ENCODE data around the gene PRLR.

Gene PRLR

GRCh38 chr5:35047785-35048404, 182.4 kb downstream of the PRLR start, which contains the start of gene AGXT2:
Gene AGXT2, minus strand, starts transcription at chr5:35047949. Its CDS starts 57 bp downstream, at chr5:35047892.
- TF ChIP-seq, protein P1, sequence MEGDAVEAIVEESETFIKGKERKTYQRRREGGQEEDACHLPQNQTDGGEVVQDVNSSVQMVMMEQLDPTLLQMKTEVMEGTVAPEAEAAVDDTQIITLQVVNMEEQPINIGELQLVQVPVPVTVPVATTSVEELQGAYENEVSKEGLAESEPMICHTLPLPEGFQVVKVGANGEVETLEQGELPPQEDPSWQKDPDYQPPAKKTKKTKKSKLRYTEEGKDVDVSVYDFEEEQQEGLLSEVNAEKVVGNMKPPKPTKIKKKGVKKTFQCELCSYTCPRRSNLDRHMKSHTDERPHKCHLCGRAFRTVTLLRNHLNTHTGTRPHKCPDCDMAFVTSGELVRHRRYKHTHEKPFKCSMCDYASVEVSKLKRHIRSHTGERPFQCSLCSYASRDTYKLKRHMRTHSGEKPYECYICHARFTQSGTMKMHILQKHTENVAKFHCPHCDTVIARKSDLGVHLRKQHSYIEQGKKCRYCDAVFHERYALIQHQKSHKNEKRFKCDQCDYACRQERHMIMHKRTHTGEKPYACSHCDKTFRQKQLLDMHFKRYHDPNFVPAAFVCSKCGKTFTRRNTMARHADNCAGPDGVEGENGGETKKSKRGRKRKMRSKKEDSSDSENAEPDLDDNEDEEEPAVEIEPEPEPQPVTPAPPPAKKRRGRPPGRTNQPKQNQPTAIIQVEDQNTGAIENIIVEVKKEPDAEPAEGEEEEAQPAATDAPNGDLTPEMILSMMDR (IDR thresholded peaks at IDR 0.05) = no peak

- TF ChIP-seq, protein P1 (IDR thresholded peaks at IDR 0.05) = no peak
Observed at GRCh38 chr5:35046774-35047173, 183.5 kb downstream of the PRLR start.

DNA sequence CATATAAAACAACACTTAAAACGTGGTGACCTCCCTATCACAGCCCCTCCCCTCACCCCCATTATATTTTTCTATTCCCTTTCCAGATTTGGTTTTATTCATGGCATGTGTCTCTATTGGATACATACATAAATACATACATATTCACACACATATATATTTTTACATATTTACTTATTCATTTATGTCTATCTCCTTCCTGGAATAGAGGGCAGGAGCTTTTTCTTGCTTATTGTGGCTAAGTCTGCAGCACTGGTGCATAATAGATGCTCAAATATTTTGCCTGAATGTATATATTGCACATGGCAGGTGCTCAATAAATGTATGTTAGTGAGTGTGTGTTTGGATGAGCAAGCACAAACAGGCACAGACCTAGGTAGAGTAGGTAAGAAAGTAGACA, 185.0 kb downstream of the PRLR start:
- TF ChIP-seq, protein P1 (IDR thresholded peaks at IDR 0.05) = no peak

DNA sequence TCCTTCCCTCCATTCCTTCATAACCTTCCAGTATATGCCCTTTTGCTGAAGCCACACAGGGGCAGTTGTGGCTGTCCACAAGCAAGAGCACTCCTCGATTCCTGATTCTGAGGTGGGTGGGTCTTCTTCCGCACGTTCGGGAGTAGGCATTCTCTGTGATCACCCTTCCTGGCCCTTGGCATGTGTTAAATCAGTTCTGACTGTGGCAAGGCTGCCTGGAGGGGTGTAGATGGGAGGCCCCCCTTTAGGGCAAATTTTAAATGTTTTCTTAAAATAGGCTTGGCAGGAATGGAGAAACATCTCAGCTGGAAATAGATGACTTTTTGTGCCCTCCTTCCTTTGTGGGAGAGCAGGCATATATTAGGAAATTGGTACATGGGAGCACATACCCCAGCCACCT, 185.6 kb downstream of the PRLR start:
- TF ChIP-seq, protein P1 (IDR thresholded peaks at IDR 0.05) = no peak

GRCh38 chr5:35042781-35043180, 187.5 kb downstream of the PRLR start:
- TF ChIP-seq, protein P1 (IDR thresholded peaks at IDR 0.05) = no peak

GRCh38 chr5:35041261-35041660, 189.0 kb downstream of the PRLR start:
- TF ChIP-seq, protein P1 (IDR thresholded peaks at IDR 0.05) = no peak

- TF ChIP-seq, protein P1 (IDR thresholded peaks at IDR 0.05) = no peak
Observed at GRCh38 chr5:35038891-35039290, 191.4 kb downstream of the PRLR start.

DNA sequence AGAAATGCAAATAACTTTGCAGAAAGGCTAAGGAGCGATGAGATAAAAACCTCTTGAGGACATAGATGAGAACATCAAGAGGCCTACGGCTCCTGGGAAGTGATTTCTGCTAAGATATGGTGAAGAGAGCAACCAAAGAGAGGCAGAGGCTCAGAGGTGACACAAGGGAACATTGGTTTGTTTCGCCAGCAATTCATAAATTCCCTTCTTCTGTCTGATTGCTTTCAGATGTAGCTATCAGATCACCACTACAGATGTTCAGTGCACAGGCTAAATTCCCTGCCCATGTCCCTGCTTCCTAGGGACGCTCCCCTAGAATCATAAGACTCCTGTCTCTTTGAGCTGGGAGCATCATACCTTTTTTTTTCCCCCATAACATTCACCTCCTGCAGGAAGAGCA, 193.8 kb downstream of the PRLR start:
- TF ChIP-seq, protein P1 (IDR thresholded peaks at IDR 0.05) = no peak

Data from LNCAP (cell line).